Transverse colon (tissue), 4 donors: ENCODE measurements around the gene FDPS. TPM values are rescaled to one million over a fixed set of nuclear protein-coding genes. Genes with fewer than 3 reads are reported as not detected.

ENCODE experiments used
- DNase-seq: peaks from one replicate; pipeline ENCODE4 v3.0.0-alpha.2; 2019
- H3K27ac ChIP-seq, 4 donors: fragments of 200-600 bp; sonication (generic); 2 replicates each; pipeline ENCODE4 v1.5.1; 2016 to 2018; ENCODE audit warnings: inconsistent platforms in 4 of 4
- H3K27me3 ChIP-seq: fragments of 200-600 bp; sonication (generic); 2 replicates; pipeline ENCODE4 v1.5.1; 2017; ENCODE audit warnings: inconsistent platforms
- H3K36me3 ChIP-seq, 4 donors: fragments of 200-600 bp; sonication (generic); 2 replicates each; pipeline ENCODE4 v1.5.1; 2017 to 2019; ENCODE audit warnings: inconsistent platforms in 4 of 4
- H3K4me1 ChIP-seq, 4 donors: fragments of 200-600 bp; sonication (generic); 2 replicates each; pipeline ENCODE4 v1.5.1; 2017 to 2020; ENCODE audit warnings: inconsistent platforms in 4 of 4
- H3K4me3 ChIP-seq, 4 donors: fragments of 200-600 bp; sonication (generic); 1 replicate in 1 of 4; 2 replicates in 3 of 4; pipeline versions ENCODE4 v1.5.1 to v1.6.1; 2017 to 2019; ENCODE audit warnings: inconsistent platforms in 4 of 4
- H3K9me3 ChIP-seq, 2 donors: fragments of 200-600 bp; sonication (generic); 2 replicates each; pipeline ENCODE4 v1.5.1; 2017 to 2019; ENCODE audit warnings: inconsistent platforms in 2 of 2
- CTCF ChIP-seq, 5 experiments: fragments of 200-600 bp in 3 of 5; fragments of 450-650 bp in 2 of 5; sonication (generic) in 3 of 5; IDR thresholded peaks; 1 replicate in 2 of 5; 2 replicates in 3 of 5; pipeline ENCODE4 v1.5.1; 2016 to 2017; ENCODE audit warnings: antibody characterized with exemption in 5 of 5, inconsistent platforms in 3 of 5, mild to moderate bottlenecking in 2 of 5, moderate library complexity in 1 of 5
- EP300 ChIP-seq: sonication (generic); formaldehyde crosslinking; IDR thresholded peaks from one replicate; pipeline ENCODE4 v1.6.1; 2017; ENCODE audit warnings: antibody characterized with exemption, low read depth
- POLR2A ChIP-seq: fragments of 450-650 bp; IDR thresholded peaks from one replicate; pipeline ENCODE4 v1.6.1; 2016; ENCODE audit warnings: antibody characterized with exemption, mild to moderate bottlenecking, moderate library complexity
- POLR2AphosphoS5 ChIP-seq, 3 donors: sonication (generic); formaldehyde crosslinking; IDR thresholded peaks; one replicate each; pipeline ENCODE4 v1.6.1; 2016; ENCODE audit warnings: antibody characterized with exemption in 3 of 3
- WGBS, 2 donors: methylation state at CpG; one replicate each; pipeline ENCODE4 v1.1.5; 2018; ENCODE audit warnings: low coverage in 1 of 2; 5-methylcytosine and 5-hydroxymethylcytosine counted together
- in situ Hi-C, 4 donors: fragments of 200-750 bp; cut with MboI; loops; one replicate each; pipeline versions ENCODE4 v1.15.0 to v1.15.1; 2017; ENCODE audit warnings: low sequenced_read_pairs in 3 of 4, low pct_ligation_motif_present in 1 of 4, low pct_unique_long_range_greater_than_20kb in 1 of 4
- intact Hi-C: fragments of 100-400 bp; cut with DNase I; formaldehyde crosslinking; loops from one replicate; pipeline ENCODE4 v1.15.1; 2023; ENCODE audit warnings: low total_unique reads
- total RNA-seq, 4 donors: library from RNA; depleted of rRNA; stranded (reverse); fragments of >200 nt; gene quantifications; one replicate each; pipeline ENCODE4 v1.1.0, GENCODE V29; 2016

Gene FDPS
- total RNA-seq, 4 donors from 2014 or later = 73.7 to 158 (median 104) TPM

GRCh38 chr1:155323729-155324036 lies 15.0 kb downstream of the FDPS start:
- peak; percentile 95 for DNase-seq
- Histone ChIP-seq H3K27me3 (no peaks in the 10 kb centered on the region), H3K36me3 (peaks cover 0 to 4% (median 0%) of the 10 kb centered on the region in 4 donors), H3K4me1 (peaks cover 14 to 48% (median 38%) of the 10 kb centered on the region in 4 donors), H3K9me3 (no peaks in the 10 kb centered on the region), H3K27ac (peak overlapping the region; percentile 98 to 100 (median 100)), H3K4me3 (peak overlapping the region; percentile 71 to 90 (median 81))
- intact Hi-C loops = loop anchor here (2.0 to 5.0 kb wide), 2 partner anchors 46 to 73 kb away; partner anchors contain the start of gene HCN3
- 0% methylated on average over 28 of the region's 29 CpGs; no CpG with 5 or more reads in 1 of the 2 donors for WGBS, 2 donors
- TF ChIP-seq EP300 = no peak
- no peak for TF ChIP-seq CTCF (IDR thresholded peaks at IDR 0.05)
- peak in 2 of 3 donors; percentile 28 to 56 for TF ChIP-seq POLR2AphosphoS5 (IDR thresholded peaks at IDR 0.05)
- no peak for TF ChIP-seq POLR2A
- in situ Hi-C loops = loop anchor here (5.0 to 10.0 kb wide), 3 partner anchors 46 to 59 kb away; partner anchors contain the start of genes HCN3 (in 3 of the 4), CLK2 (in 2 of the 4) and SCAMP3 (in 1 of the 4)

GRCh38 chr1:155324037-155324716 lies 15.5 kb downstream of the FDPS start:
- intact Hi-C loops (loop anchor here (2.0 to 5.0 kb wide), 2 partner anchors 47 to 73 kb away; partner anchors contain the start of gene HCN3), in situ Hi-C loops (loop anchor here (5.0 to 10.0 kb wide), 3 partner anchors 47 to 59 kb away; partner anchors contain the start of genes HCN3 (in 3 of the 4), CLK2 (in 2 of the 4) and SCAMP3 (in 1 of the 4))
- 0% methylated on average over 38 of the region's 44 CpGs; no CpG with 5 or more reads in 1 of the 2 donors for WGBS, 2 donors

GRCh38 chr1:155324717-155325602 lies 16.3 kb downstream of the FDPS start:
- peaks cover 14 to 48% (median 38%) of the 10 kb centered on the region in 4 donors for H3K4me1 ChIP-seq
- no peaks in the 10 kb centered on the region for H3K9me3 ChIP-seq
- H3K4me3 ChIP-seq = peak overlapping the region; percentile 71 to 90 (median 81)
- H3K27me3 ChIP-seq = no peaks in the 10 kb centered on the region
- H3K36me3 ChIP-seq = peaks cover 0 to 4% (median 0%) of the 10 kb centered on the region in 4 donors
- TF ChIP-seq CTCF (IDR thresholded peaks at IDR 0.05) (peak; percentile 47 to 77 (median 55)), EP300 (no peak), POLR2AphosphoS5 (IDR thresholded peaks at IDR 0.05) (no peak), POLR2A (no peak)
- DNase-seq = peak; percentile 77
- WGBS, 2 donors = 5% methylated on average over 44 of the region's 59 CpGs; no CpG with 5 or more reads in 1 of the 2 donors
- intact Hi-C loops (loop anchor here (2.0 to 5.0 kb wide), 3 partner anchors 48 to 128 kb away; partner anchors contain the start of gene HCN3), in situ Hi-C loops (loop anchor here (5.0 to 25.0 kb wide), 4 partner anchors 48 to 262 kb away; partner anchors contain the start of genes HCN3 (in 3 of the 4), CLK2 (in 2 of the 4) and SCAMP3 (in 1 of the 4))
- peak overlapping the region; percentile 98 to 100 (median 100) for H3K27ac ChIP-seq

More at GRCh38 chr1:155324037-155324716, 15.5 kb downstream of the FDPS start:
- peak; percentile 96 for DNase-seq
- TF ChIP-seq CTCF (IDR thresholded peaks at IDR 0.05) (no peak), POLR2A (peak; percentile 94), POLR2AphosphoS5 (IDR thresholded peaks at IDR 0.05) (peak; percentile 94 to 97 (median 94)), EP300 (no peak)
- Histone ChIP-seq H3K36me3 (peaks cover 0 to 4% (median 0%) of the 10 kb centered on the region in 4 donors), H3K9me3 (no peaks in the 10 kb centered on the region), H3K27me3 (no peaks in the 10 kb centered on the region), H3K4me1 (peaks cover 14 to 48% (median 38%) of the 10 kb centered on the region in 4 donors), H3K27ac (peak overlapping the region; percentile 98 to 100 (median 100)), H3K4me3 (peak overlapping the region; percentile 71 to 90 (median 81))
